Lower leg skin (tissue), 4 donors: ENCODE data around the gene AEBP1. TPM values are rescaled to one million over a fixed set of nuclear protein-coding genes. Genes with fewer than 3 reads are reported as not detected.

Source experiments
- DNase-seq, 2 donors: peaks; one replicate each; pipeline ENCODE4 v3.0.0-alpha.2; 2019; ENCODE audit warnings: low spot score in 2 of 2
- H3K4me3 ChIP-seq: fragments of 200-600 bp; sonication (generic); 2 replicates; pipeline ENCODE4 v1.5.1; 2017; ENCODE audit warnings: mild to moderate bottlenecking, low read depth; ENCODE audit not compliant: poor library complexity, severe bottlenecking
- CTCF ChIP-seq, 3 donors: fragments of 450-650 bp; IDR thresholded peaks; one replicate each; pipeline ENCODE4 v1.5.1; 2016; ENCODE audit warnings: antibody characterized with exemption in 3 of 3, mild to moderate bottlenecking in 3 of 3, moderate library complexity in 2 of 3
- POLR2A ChIP-seq, 2 donors: fragments of 450-650 bp; IDR thresholded peaks; one replicate each; pipeline ENCODE4 v1.6.1; 2016 to 2017; ENCODE audit warnings: antibody characterized with exemption in 2 of 2, mild to moderate bottlenecking in 1 of 2, moderate library complexity in 1 of 2
- WGBS, 2 donors: methylation state at CpG; one replicate each; pipeline ENCODE4 v1.1.5; 2018; 5-methylcytosine and 5-hydroxymethylcytosine counted together
- intact Hi-C: fragments of 100-400 bp; cut with DNase I; formaldehyde crosslinking; loops from one replicate; pipeline ENCODE4 v1.15.0; 2023; ENCODE audit warnings: low total_unique reads
- total RNA-seq, 4 donors: library from RNA; depleted of rRNA; stranded (reverse); fragments of >200 nt; gene quantifications; one replicate each; pipeline ENCODE4 v1.1.0, GENCODE V29; 2016

AEBP1 gene
- total RNA-seq, 4 donors from 2014 or later = 52.6 to 134 (median 54.6) TPM

- intact Hi-C loops = loop anchor here (1.0 kb wide), 1 partner anchor 47 kb away; no protein-coding TSS in a partner anchor
- no peak overlapping the region for H3K4me3 ChIP-seq
- TF ChIP-seq CTCF (IDR thresholded peaks at IDR 0.05) (no peak), POLR2A (IDR thresholded peaks at IDR 0.05) (no peak)
- 82 to 86% methylated on average over 8 to 13 of the region's 25 CpGs for WGBS, 2 donors
- DNase-seq = no peak
These were observed 12.9 kb downstream of the AEBP1 start for GRCh38 chr7:44116789-44117666.

- no peak overlapping the region for H3K4me3 ChIP-seq
- TF ChIP-seq POLR2A (IDR thresholded peaks at IDR 0.05) (no peak), CTCF (IDR thresholded peaks at IDR 0.05) (no peak)
- no peak for DNase-seq
- intact Hi-C loops = loop anchor here (1.0 kb wide), 1 partner anchor 48 kb away; no protein-coding TSS in a partner anchor
- 82 to 84% methylated on average over 7 to 13 of the region's 13 CpGs for WGBS, 2 donors
These were observed 13.8 kb downstream of the AEBP1 start for GRCh38 chr7:44117801-44118429.

- TF ChIP-seq CTCF (IDR thresholded peaks at IDR 0.05) (no peak), POLR2A (IDR thresholded peaks at IDR 0.05) (no peak)
- intact Hi-C loops = no loop called here
- WGBS, 2 donors = 92 to 93% methylated on average over 8 of the region's 8 CpGs
- no peak for DNase-seq
- H3K4me3 ChIP-seq = no peak overlapping the region
These were observed 15.8 kb downstream of the AEBP1 start for GRCh38 chr7:44119829-44120380.

GRCh38 chr7:44120395-44120794 is 16.2 kb downstream of the AEBP1 start:
- 89 to 91% methylated on average over 6 of the region's 6 CpGs for WGBS, 2 donors
- intact Hi-C loops = no loop called here
- DNase-seq = no peak
- no peak overlapping the region for H3K4me3 ChIP-seq
- TF ChIP-seq CTCF (IDR thresholded peaks at IDR 0.05) (no peak), POLR2A (IDR thresholded peaks at IDR 0.05) (no peak)

GRCh38 chr7:44121761-44122420 is 17.7 kb downstream of the AEBP1 start:
- intact Hi-C loops = no loop called here
- TF ChIP-seq POLR2A (IDR thresholded peaks at IDR 0.05) (no peak), CTCF (IDR thresholded peaks at IDR 0.05) (no peak)
- WGBS, 2 donors = 87 to 92% methylated on average over 12 of the region's 12 CpGs
- H3K4me3 ChIP-seq = no peak overlapping the region
- DNase-seq = no peak
